ENCODE measurements around the gene FBXW4. TPM values are rescaled to one million over a fixed set of nuclear protein-coding genes. Genes with fewer than 3 reads are reported as not detected.

The FBXW4 gene
- total and polyA plus RNA-seq, 10 of the 15 experiments (the other 5 are each of a cell fraction or from before 2014, with no cell fraction given) = 5.7 to 42.0 (median 27.5) TPM

DNA sequence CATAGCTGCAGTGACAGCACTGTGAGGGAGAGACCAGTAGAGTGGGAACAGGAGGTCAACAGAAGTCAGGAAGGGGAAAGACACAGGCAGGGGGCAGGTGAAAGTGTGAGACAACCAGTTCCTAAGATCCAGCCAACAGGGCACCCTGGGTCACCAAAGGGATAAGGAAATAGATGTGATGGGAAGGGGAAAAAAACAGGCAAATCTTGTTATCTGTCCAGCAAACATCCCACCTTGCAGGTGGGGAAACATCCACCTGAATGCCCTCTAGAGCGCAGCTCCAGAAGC lies 64.4 kb downstream of the FBXW4 start:
- Histone ChIP-seq H3K79me2 (ENCODE audit: control insufficient read depth, insufficient read depth, low read length) (no peaks in the 10 kb centered on the region), H3K9me3 (replicated peaks; ENCODE audit: control insufficient read depth, insufficient read depth, low read length) (no peaks in the 10 kb centered on the region), H3K4me2 (ENCODE audit: control insufficient read depth, insufficient read depth) (no peak overlapping the region), H2AFZ (ENCODE audit: control insufficient read depth, low read depth, low read length) (no peak overlapping the region), H3K36me3 (ENCODE audit: control insufficient read depth in 2 of 2, insufficient read depth in 2 of 2, low read length in 1 of 2) (peaks cover 0 to 3% of the 10 kb centered on the region in 2 experiments; a peak in 1 of 4 replicates), H3K9ac (ENCODE audit: control insufficient read depth, insufficient read depth, low read length) (no peak overlapping the region), H3K4me3 (no peak overlapping the region), H3K27me3 (replicated peaks in 1 of 2; ENCODE audit: control insufficient read depth in 2 of 2, insufficient read depth in 2 of 2, low read length in 1 of 2) (no peaks in the 10 kb centered on the region), H3K27ac (ENCODE audit: control insufficient read depth, insufficient read depth) (no peak overlapping the region), H3K4me1 (ENCODE audit: control insufficient read depth, insufficient read depth, low read length) (no peaks in the 10 kb centered on the region), H4K20me1 (ENCODE audit: control insufficient read depth, insufficient read depth) (no peaks in the 10 kb centered on the region)
- SMC1A ChIA-PET (ENCODE audit: uncharacterized antibody, unreplicated experiment) = interaction anchor here (1.1 kb wide), 1 partner anchor 34 kb away, joined by 3 read pairs; no protein-coding TSS in a partner anchor
- CTCF ChIA-PET = interaction anchor here (0.7 to 0.9 kb wide), 2 partner anchors 28 to 416 kb away, joined by 3 read pairs; no protein-coding TSS in a partner anchor
- RAD21 ChIA-PET (ENCODE audit: unreplicated experiment) = no interaction called here
- TF ChIP-seq, protein P1, sequence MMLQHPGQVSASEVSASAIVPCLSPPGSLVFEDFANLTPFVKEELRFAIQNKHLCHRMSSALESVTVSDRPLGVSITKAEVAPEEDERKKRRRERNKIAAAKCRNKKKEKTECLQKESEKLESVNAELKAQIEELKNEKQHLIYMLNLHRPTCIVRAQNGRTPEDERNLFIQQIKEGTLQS (IDR thresholded peaks at IDR 0.05; ENCODE audit: borderline replicate concordance, extremely low read depth, low read depth, low read length) = no peak
- TF ChIP-seq ZNF622 (IDR thresholded peaks at IDR 0.05) (no peak), POU2F2 (IDR thresholded peaks at IDR 0.05; ENCODE audit: borderline replicate concordance, low read depth, low read length) (no peak), ETV6 (conservative IDR thresholded peaks at IDR 0.05 in 1 of 2, IDR thresholded peaks at IDR 0.05 in 1 of 2; ENCODE audit: borderline replicate concordance in 1 of 2, low read depth in 1 of 2) (no peak)
- TF ChIP-seq, protein P2, sequence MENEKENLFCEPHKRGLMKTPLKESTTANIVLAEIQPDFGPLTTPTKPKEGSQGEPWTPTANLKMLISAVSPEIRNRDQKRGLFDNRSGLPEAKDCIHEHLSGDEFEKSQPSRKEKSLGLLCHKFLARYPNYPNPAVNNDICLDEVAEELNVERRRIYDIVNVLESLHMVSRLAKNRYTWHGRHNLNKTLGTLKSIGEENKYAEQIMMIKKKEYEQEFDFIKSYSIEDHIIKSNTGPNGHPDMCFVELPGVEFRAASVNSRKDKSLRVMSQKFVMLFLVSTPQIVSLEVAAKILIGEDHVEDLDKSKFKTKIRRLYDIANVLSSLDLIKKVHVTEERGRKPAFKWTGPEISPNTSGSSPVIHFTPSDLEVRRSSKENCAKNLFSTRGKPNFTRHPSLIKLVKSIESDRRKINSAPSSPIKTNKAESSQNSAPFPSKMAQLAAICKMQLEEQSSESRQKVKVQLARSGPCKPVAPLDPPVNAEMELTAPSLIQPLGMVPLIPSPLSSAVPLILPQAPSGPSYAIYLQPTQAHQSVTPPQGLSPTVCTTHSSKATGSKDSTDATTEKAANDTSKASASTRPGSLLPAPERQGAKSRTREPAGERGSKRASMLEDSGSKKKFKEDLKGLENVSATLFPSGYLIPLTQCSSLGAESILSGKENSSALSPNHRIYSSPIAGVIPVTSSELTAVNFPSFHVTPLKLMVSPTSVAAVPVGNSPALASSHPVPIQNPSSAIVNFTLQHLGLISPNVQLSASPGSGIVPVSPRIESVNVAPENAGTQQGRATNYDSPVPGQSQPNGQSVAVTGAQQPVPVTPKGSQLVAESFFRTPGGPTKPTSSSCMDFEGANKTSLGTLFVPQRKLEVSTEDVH (IDR thresholded peaks at IDR 0.05; ENCODE audit: low read depth, partially characterized antibody) = no peak
- intact Hi-C loops (cut with micrococcal nuclease; ENCODE audit: unreplicated experiment) (no loop called here), in situ Hi-C loops (cut with MboI) (no loop called here)
- POLR2A ChIA-PET = interaction anchor here (0.6 kb wide), 1 partner anchor 399 kb away, joined by 3 read pairs; no protein-coding TSS in a partner anchor
- no peak for DNase-seq (ENCODE audit: low read depth, low spot score)
- FAIRE-seq = no peak
- ATAC-seq = no peak
- WGBS (ENCODE audit: insufficient coverage, insufficient replicate concordance, low lambda C conversion rate, missing lambda C conversion rate) = 94% methylated on average over 1 of the region's 1 CpG
- no TSS peak for BruUV-seq (replicated peaks)

Measured in GM12878 (cell line).